Tibial nerve (tissue), 4 donors: ENCODE results near the gene FGF18. TPM values are rescaled to one million over a fixed set of nuclear protein-coding genes. Genes with fewer than 3 reads are reported as not detected.

Source experiments
- DNase-seq, 2 donors: peaks; one replicate each; pipeline ENCODE4 v3.0.0-alpha.2; 2019; ENCODE audit warnings: low spot score in 2 of 2
- H3K27ac ChIP-seq, 4 donors: fragments of 200-600 bp; sonication (generic) in 3 of 4; one replicate each; pipeline ENCODE4 v1.5.1; 2017 to 2019; ENCODE audit warnings: mild to moderate bottlenecking in 1 of 4
- H3K27me3 ChIP-seq, 2 donors: fragments of 200-600 bp; sonication (generic) in 1 of 2; one replicate each; pipeline versions ENCODE4 v1.5.1 to v1.6.0; 2017 to 2019
- H3K36me3 ChIP-seq, 3 donors: fragments of 200-600 bp; sonication (generic); one replicate each; pipeline ENCODE4 v1.5.1; 2018 to 2019
- H3K4me1 ChIP-seq, 4 donors: fragments of 200-600 bp; sonication (generic) in 3 of 4; one replicate each; pipeline ENCODE4 v1.5.1; 2017 to 2019
- H3K4me3 ChIP-seq, 4 donors: fragments of 200-600 bp; sonication (generic) in 3 of 4; one replicate each; pipeline ENCODE4 v1.5.1; 2017 to 2019; ENCODE audit warnings: mild to moderate bottlenecking in 1 of 4, moderate library complexity in 1 of 4
- H3K9me3 ChIP-seq, 4 donors: fragments of 200-600 bp; sonication (generic) in 3 of 4; one replicate each; pipeline ENCODE4 v1.5.1; 2017 to 2019
- CTCF ChIP-seq, 5 experiments: fragments of 200-600 bp in 3 of 5; fragments of 450-650 bp in 2 of 5; sonication (generic) in 3 of 5; IDR thresholded peaks; one replicate each; pipeline ENCODE4 v1.5.1; 2016 to 2019; ENCODE audit warnings: antibody characterized with exemption in 5 of 5, mild to moderate bottlenecking in 3 of 5, moderate library complexity in 2 of 5
- EP300 ChIP-seq, 2 donors: sonication (generic); formaldehyde crosslinking; IDR thresholded peaks; one replicate each; pipeline ENCODE4 v1.6.1; 2017; ENCODE audit warnings: antibody characterized with exemption in 2 of 2, mild to moderate bottlenecking in 1 of 2
- POLR2A ChIP-seq, 2 donors: fragments of 450-650 bp; IDR thresholded peaks; one replicate each; pipeline ENCODE4 v1.6.1; 2017; ENCODE audit warnings: antibody characterized with exemption in 2 of 2, mild to moderate bottlenecking in 2 of 2, moderate library complexity in 2 of 2
- WGBS, 2 donors: methylation state at CpG; one replicate each; pipeline ENCODE4 v1.1.5; 2018; 5-methylcytosine and 5-hydroxymethylcytosine counted together
- total RNA-seq, 4 donors: library from RNA; depleted of rRNA; stranded (reverse); fragments of >200 nt; gene quantifications; one replicate each; pipeline ENCODE4 v1.1.0, GENCODE V29; 2016

FGF18 gene
- total RNA-seq, 4 donors from 2014 or later: 2.4 to 6.9 (median 6.4) TPM

- Histone ChIP-seq H3K4me3 (no peak overlapping the region), H3K4me1 (no peaks in the 10 kb centered on the region), H3K27ac (no peak overlapping the region), H3K9me3 (no peaks in the 10 kb centered on the region), H3K27me3 (no peaks in the 10 kb centered on the region), H3K36me3 (no peaks in the 10 kb centered on the region)
- TF ChIP-seq POLR2A (IDR thresholded peaks at IDR 0.05): no peak
- TF ChIP-seq CTCF (IDR thresholded peaks at IDR 0.05): no peak
- no peak for TF ChIP-seq EP300 (IDR thresholded peaks at IDR 0.05)
- no peak for DNase-seq
- 66 to 67% methylated on average over 14 of the region's 15 CpGs for WGBS, 2 donors
These were observed 42.9 kb downstream of the FGF18 start for GRCh38 chr5:171462136-171462927.

DNA sequence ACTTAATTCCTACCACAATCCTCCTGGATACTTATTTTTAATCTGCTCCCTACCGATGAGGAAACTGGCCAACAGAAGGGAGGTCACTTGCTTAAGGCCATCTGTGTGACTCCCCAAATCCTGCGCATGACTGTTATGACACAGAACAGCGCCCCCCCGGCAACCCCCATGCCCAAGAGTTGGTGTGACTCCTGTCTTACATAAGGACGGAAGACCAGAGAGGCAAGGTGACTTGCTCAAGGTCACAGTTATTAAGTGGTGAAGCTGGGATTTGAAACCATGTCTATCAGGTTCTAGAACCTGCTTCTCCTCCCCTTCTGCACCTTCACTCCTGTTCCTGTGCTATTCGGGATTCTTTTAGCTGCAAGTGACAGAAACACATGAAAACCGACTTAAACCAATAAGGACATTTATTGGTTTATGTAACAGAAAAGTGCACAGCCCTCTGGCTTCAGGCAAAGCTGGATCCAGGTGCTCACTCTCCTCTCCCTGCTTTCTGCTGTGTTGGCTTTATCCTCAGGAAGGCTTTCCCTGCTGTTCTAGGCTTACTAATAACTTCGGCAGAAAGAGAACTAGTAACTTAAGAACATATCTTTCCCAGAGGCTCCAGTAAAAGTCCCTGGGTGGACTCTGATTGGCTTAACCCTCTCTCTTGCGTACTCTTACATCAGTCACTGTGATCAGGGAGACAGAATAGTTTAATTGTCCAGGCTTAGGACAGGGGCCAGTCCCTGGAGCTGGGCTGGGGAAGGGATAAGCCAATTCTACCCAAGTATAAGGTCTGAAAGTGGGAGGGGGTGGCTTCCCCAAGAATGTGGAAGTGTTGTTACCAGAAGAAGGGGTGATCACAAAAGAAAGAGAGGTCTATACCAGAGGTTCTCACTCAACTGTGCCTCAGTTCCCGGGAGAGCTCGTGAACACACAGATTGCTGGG is 43.7 kb downstream of the FGF18 start:
- TF ChIP-seq EP300 (IDR thresholded peaks at IDR 0.05) (no peak), POLR2A (IDR thresholded peaks at IDR 0.05) (no peak), CTCF (IDR thresholded peaks at IDR 0.05) (no peak)
- H3K4me3 ChIP-seq: no peak overlapping the region
- H3K9me3 ChIP-seq: no peaks in the 10 kb centered on the region
- H3K4me1 ChIP-seq: no peaks in the 10 kb centered on the region
- no peaks in the 10 kb centered on the region for H3K36me3 ChIP-seq
- DNase-seq: no peak
- no peak overlapping the region for H3K27ac ChIP-seq
- 82 to 86% methylated on average over 11 of the region's 11 CpGs for WGBS, 2 donors
- H3K27me3 ChIP-seq: no peaks in the 10 kb centered on the region

DNA sequence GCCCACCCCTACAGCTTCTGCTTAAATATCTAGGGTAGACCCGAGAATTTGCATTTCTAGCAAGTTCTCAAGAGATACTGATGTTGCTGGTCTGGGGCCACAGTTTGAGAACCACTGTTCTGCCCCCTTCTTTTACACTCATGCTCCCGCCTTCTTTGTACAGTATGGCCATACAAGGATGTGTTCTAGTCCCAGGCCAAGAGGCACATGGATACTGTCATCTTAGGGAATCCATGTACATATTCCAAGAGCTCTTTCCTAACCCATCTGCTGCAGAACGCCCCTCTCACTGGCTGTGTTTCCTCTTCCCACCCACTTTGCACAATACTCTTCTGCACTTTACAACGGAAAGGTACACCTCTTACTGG is 44.4 kb downstream of the FGF18 start:
- no peak for DNase-seq
- no peak for TF ChIP-seq POLR2A (IDR thresholded peaks at IDR 0.05)
- no peak for TF ChIP-seq EP300 (IDR thresholded peaks at IDR 0.05)
- TF ChIP-seq CTCF (IDR thresholded peaks at IDR 0.05): no peak
- no peak overlapping the region for H3K27ac ChIP-seq
- no peaks in the 10 kb centered on the region for H3K27me3 ChIP-seq
- 76 to 77% methylated on average over 4 of the region's 4 CpGs for WGBS, 2 donors
- no peaks in the 10 kb centered on the region for H3K36me3 ChIP-seq
- H3K9me3 ChIP-seq: no peaks in the 10 kb centered on the region
- H3K4me3 ChIP-seq: no peak overlapping the region
- no peaks in the 10 kb centered on the region for H3K4me1 ChIP-seq

- WGBS, 2 donors: 84 to 86% methylated on average over 12 of the region's 12 CpGs
- no peaks in the 10 kb centered on the region for H3K4me1 ChIP-seq
- no peaks in the 10 kb centered on the region for H3K36me3 ChIP-seq
- DNase-seq: no peak
- no peak for TF ChIP-seq EP300 (IDR thresholded peaks at IDR 0.05)
- no peak for TF ChIP-seq POLR2A (IDR thresholded peaks at IDR 0.05)
- TF ChIP-seq CTCF (IDR thresholded peaks at IDR 0.05): no peak
- H3K4me3 ChIP-seq: no peak overlapping the region
- no peak overlapping the region for H3K27ac ChIP-seq
- no peaks in the 10 kb centered on the region for H3K9me3 ChIP-seq
- no peaks in the 10 kb centered on the region for H3K27me3 ChIP-seq
These were observed 45.4 kb downstream of the FGF18 start for GRCh38 chr5:171464829-171465228.

- WGBS, 2 donors: 91 to 94% methylated on average over 12 of the region's 12 CpGs
These were observed 47.7 kb downstream of the FGF18 start for GRCh38 chr5:171467107-171467506.

More at GRCh38 chr5:171467107-171467506, 47.7 kb downstream of the FGF18 start:
- Histone ChIP-seq H3K36me3 (no peaks in the 10 kb centered on the region), H3K27ac (no peak overlapping the region), H3K4me3 (no peak overlapping the region), H3K4me1 (no peaks in the 10 kb centered on the region), H3K27me3 (no peaks in the 10 kb centered on the region), H3K9me3 (no peaks in the 10 kb centered on the region)
- TF ChIP-seq EP300 (IDR thresholded peaks at IDR 0.05) (no peak), CTCF (IDR thresholded peaks at IDR 0.05) (no peak), POLR2A (IDR thresholded peaks at IDR 0.05) (no peak)
- no peak for DNase-seq
